ENCODE results near the gene ESPN.
"Not testable (repeated sequence)": the region's sequence is repeated elsewhere in the genome, so short reads cannot be mapped to it uniquely, and the experiment has no call there.

ESPN gene

DNA sequence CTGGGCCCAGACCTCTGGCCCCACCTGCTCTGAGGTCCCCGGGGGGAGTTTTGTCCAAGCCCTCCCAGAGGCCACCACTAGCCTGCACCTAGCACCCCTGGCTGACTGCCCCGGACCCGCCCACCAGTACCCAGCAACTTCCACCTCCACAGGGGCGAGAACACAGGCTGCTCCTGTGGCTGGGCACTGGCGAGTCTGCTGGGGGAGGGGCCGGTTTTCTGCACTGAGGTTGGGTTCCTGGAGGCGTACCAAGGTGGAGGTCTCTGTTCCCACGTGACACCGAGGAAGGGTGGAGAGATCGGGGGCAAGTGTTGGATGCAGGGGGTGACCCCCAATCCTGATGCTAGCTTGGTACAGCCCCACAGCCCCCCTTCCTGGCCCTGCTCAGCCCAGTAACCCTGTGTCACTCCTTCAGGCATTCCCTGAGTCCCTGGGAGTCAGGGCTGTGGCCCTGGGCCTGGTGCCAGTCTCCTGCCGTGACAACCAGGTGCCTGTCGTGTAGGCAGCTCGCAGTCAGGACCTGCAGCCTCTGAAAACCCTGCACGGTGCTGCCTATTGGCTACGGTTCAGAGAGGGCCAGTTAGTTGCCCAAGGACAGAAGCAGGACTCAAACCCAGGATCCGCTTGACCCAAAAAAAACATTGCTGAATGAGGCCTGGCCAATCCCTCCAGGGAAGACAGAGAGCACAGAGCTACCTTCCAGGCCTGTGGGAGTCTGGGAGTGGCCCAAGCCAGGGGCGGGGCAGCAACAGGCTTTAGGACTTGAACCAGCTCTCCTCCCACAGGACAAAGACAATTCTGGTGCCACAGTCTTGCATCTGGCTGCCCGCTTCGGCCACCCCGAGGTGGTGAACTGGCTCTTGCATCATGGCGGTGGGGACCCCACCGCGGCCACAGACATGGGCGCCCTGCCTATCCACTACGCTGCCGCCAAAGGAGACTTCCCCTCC is 3.1 kb downstream of the ESPN start:
- no peak for DNase-seq (ENCODE audit: low spot score)

DNA sequence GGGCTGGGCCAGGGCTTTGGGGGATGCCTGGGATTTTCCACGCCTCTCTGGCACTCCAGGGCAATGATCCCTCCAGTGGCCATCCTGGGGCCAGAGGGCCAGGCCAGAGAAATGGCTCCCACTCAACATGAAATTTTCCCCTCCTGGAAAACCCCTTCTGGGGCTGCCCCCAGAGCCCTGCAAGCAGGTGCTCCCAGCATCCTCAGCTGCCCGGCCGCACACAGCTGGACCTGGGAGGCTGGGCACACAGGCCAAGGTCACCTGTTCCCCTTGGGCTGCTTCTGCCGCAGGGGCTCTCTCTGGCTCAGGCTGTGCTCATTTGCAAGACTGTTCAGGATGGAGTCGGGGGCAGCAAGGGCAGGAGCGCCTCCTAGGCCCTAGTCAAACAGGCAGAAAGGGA is 3.9 kb downstream of the ESPN start:
- DNase-seq (ENCODE audit: low spot score): not testable (repeated sequence)

DNA sequence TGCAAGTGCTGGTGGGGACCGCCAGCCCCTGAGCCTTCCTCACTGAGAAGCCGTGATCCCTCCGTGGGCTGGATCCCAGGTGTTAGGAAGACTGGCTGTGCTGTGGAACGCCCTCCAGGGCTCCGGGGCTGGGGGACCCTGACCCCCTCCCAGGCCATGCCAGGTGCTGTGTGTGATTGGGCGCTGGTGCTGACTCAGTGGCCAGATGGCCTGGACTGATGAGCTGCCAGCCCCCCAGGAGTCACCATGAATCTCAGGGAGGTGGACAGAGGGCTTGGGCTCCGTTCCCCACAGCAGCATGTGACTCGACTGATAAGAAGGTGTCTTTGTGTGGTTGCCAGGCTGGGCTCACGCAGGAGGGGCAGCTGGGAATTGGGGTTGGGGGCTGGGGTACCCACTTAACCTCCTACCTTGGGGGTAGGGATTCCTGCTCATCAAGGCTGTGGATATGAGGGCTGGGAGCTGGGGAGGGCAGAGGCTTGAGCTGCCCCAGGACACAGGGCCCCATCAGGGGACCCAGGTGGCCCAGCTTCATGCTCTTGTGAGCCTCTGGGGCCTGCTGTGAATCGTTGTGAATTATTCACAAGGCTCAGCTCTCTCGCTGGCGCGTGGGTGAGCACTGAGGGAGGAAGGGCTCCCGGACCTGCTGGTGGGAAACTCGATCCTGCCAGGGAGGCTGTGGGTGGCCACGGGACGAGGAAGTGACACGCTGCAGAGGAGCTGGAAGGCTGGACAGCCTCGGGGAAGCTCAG is 5.3 kb downstream of the ESPN start:
- not testable (repeated sequence) for DNase-seq (ENCODE audit: low spot score)

DNA sequence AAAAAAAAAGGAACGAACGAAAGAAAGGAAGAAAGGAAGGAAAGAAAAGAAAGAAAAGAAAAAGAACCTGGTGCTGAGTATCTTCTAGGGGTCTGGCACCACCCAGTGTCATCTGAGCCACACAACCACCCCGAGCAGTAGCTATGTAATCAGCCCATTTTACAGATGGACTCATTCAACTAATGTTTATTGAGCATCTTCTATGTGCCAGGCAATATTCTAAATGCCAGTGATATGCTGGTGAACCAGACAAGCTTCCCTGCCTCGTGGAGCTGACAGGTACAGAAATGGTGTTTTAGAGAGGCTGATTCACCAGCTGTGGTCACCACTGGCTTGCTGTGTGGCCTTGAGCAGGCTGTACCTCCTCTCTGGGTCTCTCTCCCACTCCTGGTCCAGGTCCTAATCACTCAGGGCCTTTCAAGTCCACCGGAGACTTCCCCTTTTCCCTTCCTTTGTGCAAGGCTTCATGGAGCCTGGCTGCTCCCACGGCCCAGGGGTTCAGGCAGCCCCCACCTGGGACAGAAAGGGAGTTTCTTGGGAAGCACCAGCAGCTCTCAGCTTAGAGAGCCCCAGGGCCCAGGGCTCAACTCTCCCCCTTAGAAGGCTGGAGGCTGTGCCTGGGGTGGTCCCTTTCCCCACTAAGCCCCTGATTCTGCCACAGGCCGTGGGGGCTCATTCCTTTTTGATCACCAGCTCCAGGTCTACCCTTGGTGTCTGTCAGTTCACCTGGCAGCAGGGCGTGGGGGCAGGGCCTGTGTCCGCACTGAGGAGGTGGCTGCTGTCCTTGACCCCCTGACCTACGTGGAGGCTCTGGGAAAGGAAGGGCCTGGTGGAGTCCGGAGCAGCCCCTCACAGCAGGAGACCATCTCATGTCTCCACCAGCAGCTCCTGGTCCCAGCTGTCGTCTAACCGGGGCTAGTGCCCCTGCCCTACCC is 7.3 kb downstream of the ESPN start:
- DNase-seq (ENCODE audit: low spot score): not testable (repeated sequence)

DNA sequence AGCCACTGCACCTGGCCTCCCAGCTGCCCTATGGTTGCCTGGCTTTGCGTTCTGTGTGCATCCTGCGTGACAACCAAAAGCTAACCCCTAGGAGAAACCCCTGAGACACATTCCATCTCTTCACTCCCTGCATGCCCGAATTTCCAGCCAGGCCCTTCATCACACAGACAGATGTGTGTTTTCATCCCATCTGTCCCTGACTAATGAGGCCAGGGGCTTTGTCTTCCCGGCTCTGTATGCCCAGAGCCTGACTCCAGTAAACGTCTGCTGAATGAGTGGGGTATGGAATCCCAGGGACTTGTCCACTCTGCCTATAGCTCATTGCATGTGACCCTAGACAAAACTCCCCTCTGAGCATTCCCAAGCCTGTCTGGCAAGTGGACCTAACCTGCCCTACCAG is 9.6 kb downstream of the ESPN start:
- no peak for DNase-seq (ENCODE audit: low spot score)

DNA sequence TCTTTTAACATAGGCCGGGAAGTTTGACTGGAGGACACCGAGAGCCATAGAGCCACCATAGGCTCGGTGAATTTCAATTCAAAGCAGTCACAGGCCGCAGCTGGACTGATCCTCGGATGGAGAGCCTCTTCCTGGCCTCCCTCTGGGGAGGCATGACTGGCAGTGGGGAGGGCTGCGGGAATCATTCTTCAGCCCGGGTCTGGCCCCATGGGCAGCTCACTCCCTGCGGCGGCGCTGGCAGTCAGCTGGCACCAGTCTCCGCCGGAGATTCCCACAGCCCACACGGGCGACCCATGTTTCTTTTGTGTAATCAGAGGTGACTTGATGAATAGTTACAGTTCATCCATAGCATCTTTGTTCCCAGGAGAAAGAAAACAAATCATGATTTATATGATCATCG is 10.6 kb downstream of the ESPN start:
- no peak for DNase-seq (ENCODE audit: low spot score)

DNA sequence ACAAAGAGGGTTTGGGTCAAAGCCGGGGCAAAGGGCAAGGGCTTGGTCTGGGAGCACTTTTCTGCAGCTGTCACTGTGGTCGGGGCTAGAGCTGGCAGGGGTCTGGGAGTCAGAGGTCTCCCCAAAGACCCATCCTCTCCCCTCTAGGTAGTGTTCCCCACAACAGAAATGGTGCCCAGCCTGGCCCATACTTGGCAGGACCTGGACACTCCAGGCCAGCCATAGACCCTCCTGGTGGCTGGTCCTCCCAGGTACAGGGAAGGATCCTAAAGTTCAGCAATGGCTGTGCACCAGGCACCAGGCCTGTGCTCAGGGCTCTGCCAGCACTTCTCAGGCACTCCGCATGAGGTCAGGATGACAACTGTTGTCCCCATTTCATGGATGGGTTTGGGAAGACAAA is 11.0 kb downstream of the ESPN start:
- no peak for DNase-seq (ENCODE audit: low spot score)

DNA sequence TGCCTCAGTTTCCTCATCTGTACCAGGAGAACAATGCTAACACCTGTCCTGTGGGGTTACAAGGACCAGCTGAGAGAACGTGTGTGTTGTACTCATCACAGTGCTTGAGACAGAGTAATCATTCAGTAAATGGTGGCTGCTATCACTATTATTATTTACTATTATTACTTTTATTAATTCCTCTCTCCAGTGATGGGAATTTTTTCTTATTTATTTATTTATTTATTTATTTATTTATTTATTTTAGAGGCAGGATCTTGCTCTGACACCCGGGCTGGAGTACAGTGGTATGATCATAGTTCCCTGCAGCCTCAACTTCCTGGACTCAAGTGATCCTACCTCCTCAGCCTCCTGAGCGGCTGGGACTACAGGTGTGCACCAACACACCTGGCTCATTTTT is 11.7 kb downstream of the ESPN start:
- DNase-seq (ENCODE audit: low spot score): not testable (repeated sequence)

DNA sequence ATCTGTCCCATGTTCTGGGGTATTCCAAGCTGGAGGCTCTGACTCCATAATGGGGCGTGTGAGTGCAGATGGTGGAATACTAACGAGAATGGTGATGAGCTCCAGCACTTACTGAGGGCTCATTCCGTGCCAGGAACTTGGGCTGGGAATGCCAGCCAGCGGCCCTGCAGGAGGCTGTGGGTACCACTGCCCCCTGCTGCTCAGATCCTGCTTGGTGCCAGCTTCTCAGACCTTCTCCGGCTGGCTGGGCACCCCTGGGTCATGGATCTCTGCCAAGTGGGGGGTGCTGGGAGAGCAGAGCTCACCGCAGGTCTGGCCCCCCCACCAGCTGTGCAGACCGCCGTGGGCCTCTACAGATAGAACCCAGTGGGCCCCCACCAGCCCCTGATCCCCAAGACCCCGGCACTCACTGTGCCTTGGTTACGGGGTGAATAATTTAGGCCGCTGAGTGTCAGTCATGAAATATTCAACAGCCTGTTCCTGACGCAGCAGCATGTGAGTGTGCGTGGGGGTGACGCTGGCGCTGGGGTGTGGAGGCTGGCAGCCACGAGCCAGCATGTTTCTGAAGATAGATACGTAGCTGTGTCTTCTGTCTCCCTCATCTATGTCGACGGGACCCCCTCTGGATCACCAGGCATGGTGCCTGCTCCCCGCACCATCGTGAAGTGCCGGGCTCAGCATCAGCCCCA is 12.6 kb downstream of the ESPN start:
- DNase-seq (ENCODE audit: low spot score): not testable (repeated sequence)

DNA sequence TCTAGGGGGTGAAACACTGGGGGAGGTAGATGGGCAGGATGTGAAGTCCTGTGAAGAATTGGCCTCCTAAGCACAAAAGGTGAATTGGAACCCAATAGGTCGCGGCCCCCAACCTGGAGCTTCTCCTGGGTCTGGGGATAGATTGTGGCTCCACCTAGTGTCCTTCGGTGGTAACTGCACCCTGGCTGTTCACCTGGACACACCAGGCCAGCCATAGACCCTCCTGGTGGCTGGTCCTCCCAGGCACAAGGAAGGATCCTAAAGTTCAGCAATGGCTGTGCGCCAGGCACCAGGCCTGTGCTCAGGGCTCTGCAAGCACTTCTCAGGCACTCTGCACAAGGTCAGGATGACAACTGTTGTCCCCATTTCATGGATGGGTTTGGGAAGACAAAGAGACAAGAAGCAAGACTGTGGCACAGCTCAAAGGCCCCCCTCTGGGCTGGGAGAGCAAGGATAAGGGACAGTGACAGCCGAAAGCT is 13.5 kb downstream of the ESPN start:
- DNase-seq (ENCODE audit: low spot score): peak; percentile 88

DNA sequence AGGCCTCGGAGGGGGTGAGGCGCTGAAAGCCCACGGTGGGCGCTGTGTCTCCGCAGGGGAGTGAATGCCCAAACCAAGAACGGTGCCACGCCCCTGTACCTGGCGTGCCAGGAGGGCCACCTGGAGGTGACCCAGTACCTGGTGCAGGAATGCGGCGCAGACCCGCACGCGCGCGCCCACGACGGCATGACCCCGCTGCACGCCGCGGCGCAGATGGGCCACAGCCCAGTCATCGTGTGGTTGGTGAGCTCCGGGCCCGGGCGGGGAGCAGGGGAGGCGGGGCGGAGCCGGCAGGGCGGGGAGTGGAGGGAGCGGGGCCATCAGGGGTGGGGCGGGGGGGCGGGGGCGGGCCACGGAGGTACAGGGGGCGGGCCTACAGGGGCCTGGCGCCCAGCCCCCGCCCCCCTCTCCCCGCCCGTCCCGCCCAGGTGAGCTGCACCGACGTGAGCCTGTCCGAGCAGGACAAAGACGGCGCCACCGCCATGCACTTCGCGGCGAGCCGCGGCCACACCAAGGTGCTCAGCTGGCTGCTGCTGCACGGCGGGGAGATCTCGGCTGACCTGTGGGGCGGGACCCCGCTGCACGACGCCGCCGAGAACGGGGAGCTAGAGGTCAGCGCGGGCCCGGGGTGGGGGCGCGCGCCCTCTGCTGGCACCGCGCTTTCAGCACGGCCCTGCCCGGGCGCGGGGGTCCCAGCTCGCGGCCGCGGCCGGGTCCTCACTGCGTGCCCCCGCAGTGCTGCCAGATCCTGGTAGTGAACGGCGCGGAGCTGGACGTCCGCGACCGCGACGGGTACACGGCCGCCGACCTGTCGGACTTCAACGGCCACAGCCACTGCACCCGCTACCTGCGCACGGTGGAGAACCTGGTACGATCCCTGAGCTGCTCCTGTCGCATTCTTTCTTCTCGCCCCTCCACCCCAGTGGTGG is 15.9 kb downstream of the ESPN start:
- DNase-seq (ENCODE audit: low spot score): peak; percentile 80

DNA sequence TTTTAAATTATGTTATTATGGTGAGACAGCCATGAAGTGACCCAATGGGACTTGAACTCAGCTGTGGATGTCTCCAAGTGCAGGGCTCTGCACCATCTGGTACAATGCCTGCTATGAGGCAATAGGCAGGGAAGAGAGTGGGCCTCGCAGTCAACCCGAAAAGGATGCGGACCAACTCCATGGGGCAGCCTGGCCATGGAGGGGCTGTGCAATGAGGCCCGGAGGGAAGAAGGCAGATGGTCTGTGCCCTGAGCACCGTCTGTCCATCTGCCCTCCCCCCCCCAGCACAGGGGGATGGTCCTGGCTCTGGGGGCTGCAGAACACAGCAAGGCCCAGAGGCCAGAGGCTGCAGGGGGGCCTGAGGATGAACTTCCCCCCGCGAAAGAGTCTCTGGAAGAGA is 17.0 kb downstream of the ESPN start:
- DNase-seq (ENCODE audit: low spot score): no peak

DNA sequence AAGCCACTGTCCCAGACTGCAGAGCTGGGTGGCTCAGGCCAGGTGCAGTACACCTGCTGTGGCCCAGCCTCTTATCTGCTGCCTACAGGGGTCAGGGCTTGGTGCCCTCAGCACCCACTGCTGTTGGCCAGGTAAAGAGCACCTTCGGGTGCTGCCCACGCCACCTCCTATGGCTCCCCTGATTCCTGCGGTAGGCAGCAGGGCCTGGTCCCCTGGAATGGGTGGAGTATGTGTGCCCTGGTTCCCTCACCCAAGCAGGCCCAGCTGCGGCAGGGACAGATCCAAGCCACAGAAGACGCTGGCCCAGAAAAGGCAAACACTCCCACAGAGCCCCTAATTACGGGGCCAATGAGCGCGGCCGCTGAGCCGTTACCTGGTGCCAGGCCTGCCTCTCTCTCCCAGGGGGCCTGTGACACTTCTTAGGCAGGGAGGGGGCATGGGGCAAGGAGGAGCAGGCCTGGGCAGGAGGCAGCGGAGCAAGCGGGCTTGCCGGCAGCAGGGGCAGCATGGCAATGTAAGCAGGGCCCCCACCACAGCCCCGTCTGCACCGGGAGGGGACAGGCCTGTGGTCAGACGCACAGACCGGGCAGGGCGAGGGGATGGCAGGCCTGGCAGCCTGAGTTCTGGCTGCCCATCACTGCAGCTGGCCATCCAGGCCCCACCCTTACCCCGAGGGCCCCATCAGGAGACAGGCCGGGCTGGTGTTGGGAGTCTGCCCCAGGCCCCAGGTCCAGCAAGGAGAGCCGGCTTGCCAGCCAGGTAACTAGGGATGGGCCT is 19.0 kb downstream of the ESPN start:
- DNase-seq (ENCODE audit: low spot score): no peak

DNA sequence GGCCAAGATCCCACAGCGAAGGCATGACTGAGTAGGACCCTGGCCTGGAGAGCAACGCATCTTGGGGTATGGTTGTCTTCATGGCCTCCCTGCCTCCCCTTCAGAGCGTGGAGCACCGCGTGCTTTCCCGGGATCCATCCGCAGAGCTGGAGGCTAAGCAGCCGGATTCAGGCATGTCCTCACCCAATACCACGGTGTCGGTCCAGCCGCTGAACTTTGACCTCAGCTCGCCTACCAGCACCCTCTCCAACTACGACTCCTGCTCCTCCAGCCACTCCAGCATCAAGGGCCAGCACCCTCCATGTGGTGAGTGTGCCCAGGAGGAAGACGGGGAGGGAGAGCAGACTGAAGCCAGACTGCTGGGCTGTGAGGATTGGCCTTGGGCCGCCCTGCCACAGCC is 19.8 kb downstream of the ESPN start:
- no peak for DNase-seq (ENCODE audit: low spot score)

DNA sequence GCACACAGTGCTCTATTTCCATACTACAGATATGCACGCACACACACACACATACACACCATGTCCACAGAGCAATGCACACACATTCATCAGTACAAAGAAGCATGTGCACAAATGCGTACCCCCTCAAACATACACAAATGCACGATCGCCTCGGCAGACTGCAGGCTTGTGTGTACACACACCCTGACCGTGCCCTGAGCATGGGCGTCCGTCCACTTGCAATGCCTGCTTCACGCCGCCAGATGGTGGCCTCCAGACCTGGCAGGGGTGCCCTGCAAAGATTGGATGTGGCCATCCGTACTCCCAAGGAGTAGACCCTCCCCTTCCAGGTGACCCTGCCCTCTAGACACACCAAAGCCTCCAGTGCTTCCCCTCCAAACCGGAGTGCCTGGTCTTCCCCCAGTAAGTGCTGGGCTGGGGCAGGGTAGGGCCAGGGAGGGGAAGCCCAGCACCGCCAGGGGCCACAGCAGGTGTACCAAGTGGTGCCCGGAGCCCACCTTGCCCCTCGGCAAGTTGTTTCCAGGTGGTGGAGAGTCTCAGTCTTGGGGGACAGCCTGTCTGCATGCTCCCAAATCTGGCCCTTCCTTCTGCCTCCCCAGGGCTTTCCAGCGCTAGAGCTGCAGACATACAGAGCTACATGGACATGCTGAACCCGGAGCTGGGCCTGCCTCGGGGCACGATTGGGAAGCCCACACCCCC is 20.6 kb downstream of the ESPN start:
- no peak for DNase-seq (ENCODE audit: low spot score)

DNA sequence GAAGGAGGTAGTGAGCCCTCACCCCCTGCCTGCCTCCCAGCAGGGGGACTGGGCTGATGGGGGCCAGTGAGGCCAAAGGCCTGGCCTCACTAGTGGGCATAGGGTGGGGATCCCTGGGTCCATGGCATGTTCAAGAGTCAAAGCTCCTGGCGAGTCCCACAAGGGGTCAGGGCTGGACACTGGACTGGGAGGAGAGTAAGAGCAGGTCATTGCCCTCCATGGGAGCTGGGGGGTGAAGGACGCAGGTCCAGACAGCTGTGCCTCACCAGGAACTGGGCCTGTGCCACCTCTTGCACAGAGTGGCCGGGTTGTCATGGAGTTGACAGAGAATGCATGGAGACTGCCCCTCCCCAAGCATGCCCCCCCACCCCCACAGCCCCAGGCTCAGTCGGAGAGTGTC is 21.4 kb downstream of the ESPN start:
- DNase-seq (ENCODE audit: low spot score): not testable (repeated sequence)

DNA sequence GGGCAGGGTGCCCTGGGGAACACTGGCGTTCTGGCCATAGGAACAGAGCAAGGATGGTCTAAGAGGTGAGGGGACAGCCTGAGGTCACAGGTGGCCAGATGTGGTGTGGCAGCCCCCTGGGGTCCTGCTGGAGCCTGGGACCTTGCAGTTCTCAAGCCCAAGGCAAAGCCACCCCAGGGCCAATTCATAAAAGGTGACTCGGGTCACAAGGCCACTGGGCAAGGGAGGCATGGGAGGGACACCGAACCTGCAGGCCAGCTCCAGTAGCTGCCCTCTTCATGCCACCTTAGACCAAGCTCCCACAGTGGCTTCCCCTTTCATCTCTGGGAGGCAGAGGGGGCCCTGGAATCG is 22.1 kb downstream of the ESPN start:
- DNase-seq (ENCODE audit: low spot score): no peak

DNA sequence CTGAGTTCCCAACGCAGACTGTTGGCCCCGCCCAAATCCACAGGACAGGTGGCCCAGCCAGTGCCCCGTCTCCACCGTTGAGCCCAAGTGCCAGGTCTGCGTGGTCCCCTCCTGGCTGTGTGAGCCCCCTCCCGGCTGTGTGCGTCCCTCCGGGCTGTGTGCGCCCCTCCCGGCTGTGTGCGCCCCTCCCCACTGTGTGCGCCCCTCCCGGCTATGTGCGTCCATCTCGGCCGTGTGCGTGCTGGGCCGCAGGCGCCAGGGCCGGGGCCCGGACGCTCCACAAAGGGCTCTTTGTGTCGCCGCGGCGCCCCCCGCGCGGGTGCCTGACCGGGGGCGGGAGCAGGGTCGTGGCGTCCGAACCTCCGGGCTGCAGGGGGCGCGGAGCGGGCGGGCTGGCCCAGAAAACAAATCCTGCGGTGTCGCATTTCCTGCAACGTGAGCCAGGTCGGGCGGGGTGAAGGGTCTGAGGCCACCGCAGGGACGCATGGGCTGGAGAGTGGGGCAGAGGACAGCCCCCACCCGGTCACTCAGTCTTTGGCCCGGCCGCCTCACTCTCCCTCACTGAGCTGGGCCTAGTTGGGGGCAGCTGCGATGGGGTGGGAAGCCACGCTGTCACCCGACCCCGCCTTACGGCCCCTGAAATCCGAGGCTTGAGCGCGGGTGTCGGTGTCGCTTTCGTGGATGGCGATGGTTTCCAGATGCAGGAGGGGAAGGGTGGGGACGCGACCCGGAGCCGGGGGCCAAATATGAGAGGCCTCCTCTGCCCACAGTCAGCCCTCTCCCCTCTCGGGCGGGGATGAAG is 22.6 kb downstream of the ESPN start:
- DNase-seq (ENCODE audit: low spot score): peak; percentile 70
